ENCODE results near the gene UBTF.
A peak's percentile ranks its signal among the peaks of the same experiment; 100 is the strongest.

The UBTF gene

DNA sequence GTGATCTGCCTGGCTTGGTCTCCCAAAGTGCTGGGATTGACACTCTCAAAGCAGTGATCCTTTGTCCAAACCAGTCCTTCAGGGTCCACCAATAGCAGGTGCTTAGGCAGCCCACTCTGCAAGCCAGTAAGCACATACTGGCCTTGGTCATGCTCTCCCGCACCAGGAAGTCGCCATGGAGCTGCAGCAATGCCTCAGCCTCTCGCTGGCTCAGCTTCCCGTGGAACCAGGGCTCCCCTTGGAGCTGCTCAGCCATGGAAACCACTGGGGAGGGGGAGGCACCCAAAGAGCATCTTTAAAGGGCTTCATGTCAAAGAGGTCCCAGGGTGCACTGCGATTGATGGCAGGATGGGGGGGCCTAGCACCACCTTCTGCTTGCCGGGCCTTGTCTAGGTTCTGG, 9.6 kb upstream of the UBTF start:
- no peak for DNase-seq (ENCODE audit: extremely low read depth, low read depth)
- H3K4me3 ChIP-seq (replicated peaks; ENCODE audit: low read depth, low read length), result no peak overlapping the region
- TF ChIP-seq, protein P1, sequence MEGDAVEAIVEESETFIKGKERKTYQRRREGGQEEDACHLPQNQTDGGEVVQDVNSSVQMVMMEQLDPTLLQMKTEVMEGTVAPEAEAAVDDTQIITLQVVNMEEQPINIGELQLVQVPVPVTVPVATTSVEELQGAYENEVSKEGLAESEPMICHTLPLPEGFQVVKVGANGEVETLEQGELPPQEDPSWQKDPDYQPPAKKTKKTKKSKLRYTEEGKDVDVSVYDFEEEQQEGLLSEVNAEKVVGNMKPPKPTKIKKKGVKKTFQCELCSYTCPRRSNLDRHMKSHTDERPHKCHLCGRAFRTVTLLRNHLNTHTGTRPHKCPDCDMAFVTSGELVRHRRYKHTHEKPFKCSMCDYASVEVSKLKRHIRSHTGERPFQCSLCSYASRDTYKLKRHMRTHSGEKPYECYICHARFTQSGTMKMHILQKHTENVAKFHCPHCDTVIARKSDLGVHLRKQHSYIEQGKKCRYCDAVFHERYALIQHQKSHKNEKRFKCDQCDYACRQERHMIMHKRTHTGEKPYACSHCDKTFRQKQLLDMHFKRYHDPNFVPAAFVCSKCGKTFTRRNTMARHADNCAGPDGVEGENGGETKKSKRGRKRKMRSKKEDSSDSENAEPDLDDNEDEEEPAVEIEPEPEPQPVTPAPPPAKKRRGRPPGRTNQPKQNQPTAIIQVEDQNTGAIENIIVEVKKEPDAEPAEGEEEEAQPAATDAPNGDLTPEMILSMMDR (IDR thresholded peaks at IDR 0.05; ENCODE audit: low read depth, low read length, missing control alignments), result no peak

DNA sequence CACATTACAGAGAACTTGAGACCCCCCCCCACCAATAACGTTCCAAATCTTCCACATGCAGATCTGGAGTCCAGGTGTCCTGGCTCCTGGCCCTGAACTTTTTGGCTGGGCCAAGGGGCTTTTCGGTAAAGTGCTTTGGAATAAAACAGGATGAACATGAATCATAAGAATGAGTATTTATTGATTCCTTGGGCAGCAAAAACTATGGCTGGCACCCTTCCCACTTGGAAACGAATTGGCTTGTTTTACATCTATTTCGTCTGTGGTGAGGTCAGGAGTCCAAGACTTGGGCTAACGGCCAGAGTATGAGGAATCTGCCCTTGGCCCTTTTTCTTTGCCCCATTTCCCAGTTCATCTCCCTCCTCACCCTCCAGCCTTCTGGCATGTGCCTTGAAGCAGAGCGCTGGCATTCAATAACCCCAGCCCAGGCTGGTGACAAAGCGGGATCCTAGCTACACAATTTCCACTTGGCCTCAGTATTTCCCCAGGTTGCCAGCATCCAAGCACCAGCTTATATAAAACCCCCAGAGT, 4.1 kb upstream of the UBTF start:
- no peak for DNase-seq (ENCODE audit: extremely low read depth, low read depth)
- TF ChIP-seq, protein P1 (IDR thresholded peaks at IDR 0.05; ENCODE audit: low read depth, low read length, missing control alignments), result no peak
- H3K4me3 ChIP-seq (replicated peaks; ENCODE audit: low read depth, low read length), result no peak overlapping the region

DNA sequence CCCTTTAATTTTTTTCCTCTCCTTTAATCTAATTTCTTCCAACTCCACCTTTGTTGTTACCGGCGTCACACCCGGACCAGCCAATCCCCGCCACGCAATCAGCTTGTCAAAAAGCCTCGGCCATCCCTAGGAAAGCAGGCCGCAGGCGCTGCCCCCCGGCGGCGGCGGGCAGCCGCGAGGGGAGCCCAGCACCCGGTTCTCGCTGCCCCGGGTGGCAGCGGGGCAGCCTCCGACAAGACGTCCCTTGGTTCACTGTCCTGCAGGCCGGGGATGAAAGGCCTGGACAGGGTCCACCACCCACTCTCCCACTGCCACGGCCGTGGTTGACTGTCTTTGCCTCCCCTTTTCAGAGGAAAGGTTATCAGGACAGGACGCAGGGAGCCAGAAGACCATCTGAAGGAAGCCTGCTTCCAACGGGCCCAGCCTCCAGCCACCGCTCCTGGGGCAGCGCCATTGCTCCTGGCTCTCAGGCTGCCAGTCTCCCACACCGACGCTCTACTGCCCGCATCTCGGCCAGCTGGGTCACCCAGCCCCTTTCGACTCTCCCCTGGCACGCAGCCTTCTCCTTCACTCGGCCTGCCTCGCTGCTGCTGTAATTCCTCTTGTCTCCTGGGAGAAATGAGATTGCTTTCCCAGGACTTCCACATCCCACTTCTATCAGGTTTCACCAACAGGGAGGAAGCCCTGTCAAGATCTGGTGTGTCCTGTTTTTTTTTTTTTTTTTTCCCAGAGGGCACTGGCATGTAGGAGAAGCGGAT, 2.8 kb upstream of the UBTF start:
- TF ChIP-seq, protein P1 (IDR thresholded peaks at IDR 0.05; ENCODE audit: low read depth, low read length, missing control alignments), result peak; percentile 26
- DNase-seq (ENCODE audit: extremely low read depth, low read depth), result no peak
- H3K4me3 ChIP-seq (replicated peaks; ENCODE audit: low read depth, low read length), result peak overlapping the region; percentile 79

DNA sequence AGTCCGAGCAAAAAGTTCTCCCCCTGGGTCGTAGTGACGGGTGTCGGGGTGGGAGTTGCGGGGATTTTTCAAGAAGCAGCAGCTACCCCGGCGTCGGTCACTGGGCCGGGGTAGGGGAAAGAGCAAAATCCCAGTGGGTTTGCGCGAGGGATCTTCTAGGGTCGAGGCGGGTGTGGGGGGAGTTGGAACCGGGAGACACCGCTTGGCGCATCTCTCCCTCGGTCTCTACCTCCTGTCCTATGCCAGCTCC, 2.3 kb upstream of the UBTF start:
- DNase-seq (ENCODE audit: extremely low read depth, low read depth), result no peak
- TF ChIP-seq, protein P1 (IDR thresholded peaks at IDR 0.05; ENCODE audit: low read depth, low read length, missing control alignments), result no peak
- H3K4me3 ChIP-seq (replicated peaks; ENCODE audit: low read depth, low read length), result peak overlapping the region; percentile 79

DNA sequence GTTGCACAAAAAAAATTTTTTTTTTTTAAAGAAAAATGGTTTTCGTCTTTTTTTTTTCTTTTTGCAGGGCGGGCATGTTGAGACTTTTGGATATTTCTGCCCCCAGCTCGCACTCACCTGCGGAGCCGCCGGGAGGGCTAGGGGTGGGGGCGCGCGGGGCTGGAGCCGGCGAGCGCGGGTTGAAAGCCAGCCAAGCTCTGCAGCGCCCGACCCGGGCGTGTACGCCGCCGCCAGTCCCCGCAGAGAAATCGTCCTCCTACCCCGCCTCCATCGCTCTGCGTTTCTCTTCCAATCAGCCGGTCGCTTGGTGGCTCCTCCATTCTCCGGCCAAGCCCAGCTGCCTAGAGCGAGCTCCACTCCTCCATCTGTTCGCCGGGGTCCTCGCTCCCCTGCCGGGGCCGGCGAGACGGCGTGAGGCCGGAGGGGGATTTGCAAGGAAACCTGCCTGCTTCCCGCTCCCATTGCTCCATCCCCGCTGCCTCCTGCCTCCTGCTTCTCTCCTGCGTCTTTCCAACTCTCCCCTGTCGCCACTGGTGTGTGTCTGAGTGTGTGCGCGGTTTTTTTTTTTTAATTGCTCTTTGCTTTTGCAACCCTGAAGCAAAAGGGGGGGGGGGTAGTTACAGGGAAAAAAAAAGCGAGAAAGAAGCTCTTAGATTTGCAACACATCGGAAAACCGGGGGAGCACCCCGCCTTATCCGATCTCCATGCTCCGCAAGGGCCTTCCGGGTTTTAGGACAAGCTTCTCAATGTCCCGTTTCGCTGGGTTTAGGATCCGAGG, 1.8 kb upstream of the UBTF start:
- peak overlapping the region; percentile 79 for H3K4me3 ChIP-seq (replicated peaks; ENCODE audit: low read depth, low read length)
- no peak for DNase-seq (ENCODE audit: extremely low read depth, low read depth)
- TF ChIP-seq, protein P1 (IDR thresholded peaks at IDR 0.05; ENCODE audit: low read depth, low read length, missing control alignments), result no peak

DNA sequence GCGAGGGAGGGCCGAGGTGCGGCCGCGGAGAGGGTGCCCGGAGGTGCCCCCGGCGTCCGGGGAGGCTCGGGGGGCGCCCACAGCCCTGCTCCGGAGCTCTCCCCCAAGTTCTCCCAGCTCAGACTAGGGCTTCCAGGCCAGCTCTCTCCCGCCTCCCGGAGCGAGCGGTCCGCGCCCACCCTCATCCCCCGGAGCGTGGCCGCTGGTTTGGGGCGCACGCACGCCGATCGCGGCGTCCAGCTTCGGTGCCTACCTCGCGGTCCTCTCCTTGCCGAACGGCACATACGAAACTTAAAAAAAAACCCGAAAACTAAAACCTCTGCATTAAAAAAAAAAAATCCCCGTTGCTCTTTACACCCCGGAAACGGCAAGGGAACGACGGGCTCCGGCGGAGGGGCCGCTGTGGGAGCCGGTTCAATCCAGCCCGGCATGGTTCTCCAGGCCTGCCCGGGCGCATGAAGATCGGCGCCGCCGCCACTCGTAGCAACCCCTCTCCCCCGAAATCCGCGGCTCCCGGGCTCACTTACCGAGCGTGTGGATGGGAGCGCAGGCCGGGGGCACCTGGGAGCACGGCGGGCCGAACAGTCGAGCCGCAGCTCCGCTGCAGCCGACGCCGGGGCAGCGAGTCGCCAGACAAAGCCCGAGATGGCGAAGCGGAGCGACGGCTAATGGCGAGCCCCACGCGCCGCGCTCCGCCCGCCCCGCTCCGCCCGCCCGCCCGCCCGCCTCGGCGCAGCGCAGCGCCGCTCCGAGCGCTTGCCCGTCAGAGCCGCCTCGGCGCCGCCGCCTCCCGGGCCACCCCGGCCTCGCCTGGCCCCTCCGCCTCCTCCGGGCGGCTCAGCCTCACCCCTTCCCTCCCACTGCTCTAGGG, 973 bp upstream of the UBTF start:
- TF ChIP-seq, protein P1 (IDR thresholded peaks at IDR 0.05; ENCODE audit: low read depth, low read length, missing control alignments), result no peak
- peak overlapping the region; percentile 79 for H3K4me3 ChIP-seq (replicated peaks; ENCODE audit: low read depth, low read length)
- no peak for DNase-seq (ENCODE audit: extremely low read depth, low read depth)
